Esophagus muscularis mucosa (tissue), 4 donors: ENCODE results near the gene MLN.

Experiments used
- CTCF ChIP-seq, 3 experiments: fragments of 200-600 bp in 2 of 3; fragments of 450-650 bp in 1 of 3; sonication (generic) in 2 of 3; IDR thresholded peaks; one replicate each; pipeline ENCODE4 v1.5.1; 2017 to 2019; ENCODE audit warnings: antibody characterized with exemption in 3 of 3, mild to moderate bottlenecking in 2 of 3, moderate library complexity in 1 of 3
- EP300 ChIP-seq: sonication (generic); formaldehyde crosslinking; IDR thresholded peaks from one replicate; pipeline ENCODE4 v1.6.1; 2017; ENCODE audit warnings: antibody characterized with exemption
- POLR2A ChIP-seq: fragments of 450-650 bp; IDR thresholded peaks from one replicate; pipeline ENCODE4 v1.6.1; 2017; ENCODE audit warnings: antibody characterized with exemption, moderate library complexity, mild to moderate bottlenecking, low read depth
- POLR2AphosphoS5 ChIP-seq, 2 donors: sonication (generic); formaldehyde crosslinking; IDR thresholded peaks; one replicate each; pipeline ENCODE4 v1.6.1; 2017; ENCODE audit warnings: antibody characterized with exemption in 2 of 2

- TF ChIP-seq POLR2A (peak; percentile 65), CTCF (IDR thresholded peaks at IDR 0.05) (no peak), POLR2AphosphoS5 (IDR thresholded peaks at IDR 0.05) (peak in 1 of 2 donors; percentile 65), EP300 (no peak)
Observed at GRCh38 chr6:33746651-33747100, 57.1 kb downstream of the MLN start, which contains the start of gene IP6K3.
